Measurements from ENCODE around the gene PCSK1N.

Gene PCSK1N

DNA sequence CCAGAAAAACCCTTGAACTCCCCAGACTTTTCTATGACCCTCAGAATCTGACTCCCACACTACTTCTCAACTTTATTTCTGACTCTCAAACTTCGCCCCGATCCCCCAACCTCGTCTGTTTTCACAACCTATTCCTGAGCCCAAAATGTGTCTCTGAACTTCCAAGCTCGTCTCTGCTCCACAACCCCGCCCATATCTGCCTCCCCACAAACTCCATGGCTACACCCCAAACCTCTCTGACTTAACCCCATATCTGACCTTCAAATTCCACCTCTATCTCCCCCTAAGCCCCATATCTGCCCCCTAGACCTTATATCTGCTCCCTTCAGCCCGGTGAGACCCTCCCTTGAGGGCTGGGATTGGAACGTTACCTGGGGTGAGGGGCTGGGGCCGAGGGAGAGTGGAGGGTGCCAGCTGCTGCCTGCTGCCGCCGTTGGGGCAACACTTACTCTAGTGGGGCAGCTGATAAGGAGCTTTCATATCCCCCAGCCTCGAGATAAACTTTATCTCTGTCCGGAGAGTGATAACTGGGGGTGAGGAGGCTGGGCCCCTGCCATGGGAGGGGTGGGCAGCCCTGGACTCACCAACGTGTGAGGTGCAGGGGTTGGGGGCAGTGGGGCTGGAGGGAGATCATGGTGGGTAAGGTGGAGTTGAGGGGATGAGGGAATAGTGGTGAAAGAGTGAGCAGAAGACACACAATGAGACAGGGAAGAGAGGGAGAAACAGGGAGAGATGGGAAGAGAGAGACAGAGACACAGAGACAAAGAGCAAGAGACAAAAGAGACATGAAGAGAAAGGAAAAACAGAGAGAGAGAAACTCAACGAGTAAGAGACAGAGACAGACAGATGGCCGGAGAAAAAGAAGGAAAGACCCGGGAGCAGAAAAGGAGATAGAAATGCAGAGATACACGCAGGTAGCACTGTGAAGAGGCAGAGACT lies 47.6 kb downstream of the PCSK1N start:
- DNase-seq = no peak

DNA sequence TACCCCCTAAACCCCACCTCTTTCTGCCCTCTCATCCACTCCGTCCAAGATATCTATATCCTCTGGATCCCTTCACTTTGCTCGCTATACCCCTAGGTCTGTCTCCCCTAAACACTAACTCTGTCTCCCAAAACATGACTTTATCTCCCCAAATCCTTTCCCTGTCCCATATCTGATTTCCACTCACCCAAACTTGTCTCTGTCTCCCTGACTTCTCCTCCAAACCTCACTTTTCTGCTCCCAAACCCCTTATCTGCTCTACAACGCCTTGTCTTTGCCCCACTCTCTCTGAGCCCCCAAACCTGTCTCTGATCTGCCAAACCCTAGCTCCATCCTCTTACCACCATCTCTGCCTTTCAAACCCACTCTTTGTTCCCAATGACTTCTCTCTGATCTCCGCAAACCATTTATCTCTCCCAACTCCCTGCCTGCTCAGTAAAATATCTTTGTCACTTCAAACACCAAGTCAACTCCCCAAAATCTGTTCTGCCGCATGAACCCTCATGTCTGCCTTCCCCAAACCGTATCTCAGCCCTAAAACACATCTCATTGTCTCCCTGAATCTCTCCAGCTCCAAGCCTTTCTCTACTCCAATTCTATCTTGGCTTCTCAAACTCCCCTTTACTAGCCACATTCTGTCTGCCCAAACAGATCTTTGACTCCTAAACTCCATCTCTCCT lies 48.4 kb downstream of the PCSK1N start:
- no peak for DNase-seq

DNA sequence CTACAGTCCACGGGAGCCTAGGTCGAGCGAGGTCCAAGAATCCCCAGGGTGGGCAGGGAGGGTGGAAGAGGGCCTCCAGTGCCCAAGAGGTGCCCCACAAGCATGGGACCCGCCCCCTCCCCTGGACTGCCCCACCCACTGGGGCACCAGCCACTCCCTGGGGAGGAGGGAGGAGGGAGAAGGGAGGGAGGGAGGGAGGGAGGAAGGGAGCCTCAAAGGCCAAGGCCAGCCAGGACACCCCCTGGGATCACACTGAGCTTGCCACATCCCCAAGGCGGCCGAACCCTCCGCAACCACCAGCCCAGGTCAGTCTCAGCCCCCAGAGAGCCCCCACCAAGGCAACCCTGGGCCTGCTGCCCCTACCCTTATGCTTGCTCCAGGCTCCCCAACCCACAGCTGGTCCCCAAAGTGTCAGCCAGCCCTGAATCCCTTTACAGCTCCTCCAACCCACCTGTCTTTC lies 49.0 kb downstream of the PCSK1N start, which contains the start of gene GATA1:
TSS of gene GATA1 (plus strand) at position 250 of the 460 bp plus-strand sequence. CDS start 4,520 bp downstream, outside the sequence.
- no peak for DNase-seq

DNA sequence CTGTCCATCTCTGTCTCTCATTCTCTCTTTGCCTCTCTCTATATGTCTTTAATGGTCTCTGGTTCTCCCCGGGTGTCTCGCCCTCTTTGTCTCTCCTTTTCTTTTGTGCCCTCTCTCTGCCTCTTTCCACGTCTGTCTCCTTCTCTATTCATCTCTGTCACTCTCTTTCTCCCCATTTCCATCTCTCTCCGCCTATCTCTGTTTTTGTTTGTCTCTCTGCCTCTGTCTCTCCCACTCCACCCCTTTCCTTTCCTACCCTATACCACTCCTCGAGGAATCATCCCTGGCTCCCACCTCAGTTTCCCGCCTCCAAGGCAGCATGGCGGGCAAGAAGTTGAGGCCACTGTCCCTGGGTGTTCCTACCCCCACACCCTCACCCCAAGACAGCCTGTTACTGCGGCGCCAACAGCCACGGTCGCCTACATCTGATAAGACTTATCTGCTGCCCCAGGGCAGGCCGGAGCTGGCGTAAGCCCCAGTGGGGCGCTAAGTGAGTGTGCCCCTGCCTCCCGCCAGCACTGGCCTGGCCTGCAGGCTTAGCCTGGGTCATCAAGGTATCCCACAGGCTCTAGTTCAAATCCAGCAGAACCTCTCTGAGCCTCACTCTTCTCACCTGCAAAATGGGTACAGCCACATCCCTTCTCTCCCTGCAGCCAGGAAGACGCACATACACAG lies 49.7 kb downstream of the PCSK1N start:
- no peak for DNase-seq

DNA sequence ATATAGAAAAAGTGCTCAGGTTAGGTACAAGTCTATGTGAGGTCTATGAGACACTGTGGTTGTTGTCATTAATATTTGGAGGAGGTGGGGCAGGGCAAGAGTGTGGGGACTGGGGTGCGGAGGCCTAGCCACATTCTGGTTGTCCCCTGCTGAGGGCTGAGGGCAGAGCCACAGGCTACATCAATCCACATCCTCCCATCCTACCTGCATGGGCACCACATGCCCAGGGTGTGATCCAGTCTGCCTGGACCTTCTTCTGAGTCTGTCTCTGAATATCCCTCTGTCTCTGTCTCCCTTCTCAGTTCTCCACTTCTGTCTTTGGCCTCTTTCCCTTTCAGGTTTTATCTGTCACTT lies 50.2 kb downstream of the PCSK1N start:
- no peak for DNase-seq

DNA sequence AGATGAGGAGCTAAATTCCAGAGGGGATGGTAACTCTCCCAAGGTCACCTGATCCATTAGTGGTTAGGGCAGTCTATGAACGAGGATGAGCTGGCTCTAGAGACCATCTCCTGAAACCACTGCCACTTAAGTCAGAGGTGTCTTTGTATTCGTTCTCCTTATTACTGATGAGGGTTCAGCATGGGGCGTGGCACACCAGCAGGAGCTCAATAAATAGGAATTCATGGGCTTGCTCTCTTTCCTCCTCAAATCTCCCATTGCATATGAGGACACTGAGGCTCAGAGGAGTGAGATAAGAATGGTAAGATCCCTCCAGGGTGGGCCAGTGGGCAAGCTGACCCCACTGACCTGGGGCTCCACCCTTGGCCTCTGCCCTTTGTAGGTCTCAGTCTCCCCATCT lies 50.7 kb downstream of the PCSK1N start:
- DNase-seq = no peak

DNA sequence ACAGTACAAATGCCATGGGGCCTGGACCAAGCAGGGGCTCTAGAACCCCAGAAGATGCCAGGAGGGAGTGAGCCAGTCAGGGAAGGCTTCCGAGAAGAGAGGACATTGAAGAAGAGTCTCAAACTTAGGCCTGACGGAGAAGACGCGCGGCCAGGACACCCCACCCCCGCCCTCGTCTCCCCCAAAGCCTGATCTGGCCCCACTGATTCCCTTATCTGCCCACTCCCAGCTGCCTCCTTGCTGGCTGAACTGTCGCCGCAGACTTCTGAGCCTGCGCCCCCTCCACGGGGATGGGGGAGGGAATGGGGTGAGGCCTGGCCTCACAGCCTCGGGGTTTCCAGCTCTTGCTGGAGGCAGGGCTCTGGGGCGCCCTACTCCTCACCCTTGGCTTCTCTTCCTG lies 52.6 kb downstream of the PCSK1N start:
- no peak for DNase-seq

DNA sequence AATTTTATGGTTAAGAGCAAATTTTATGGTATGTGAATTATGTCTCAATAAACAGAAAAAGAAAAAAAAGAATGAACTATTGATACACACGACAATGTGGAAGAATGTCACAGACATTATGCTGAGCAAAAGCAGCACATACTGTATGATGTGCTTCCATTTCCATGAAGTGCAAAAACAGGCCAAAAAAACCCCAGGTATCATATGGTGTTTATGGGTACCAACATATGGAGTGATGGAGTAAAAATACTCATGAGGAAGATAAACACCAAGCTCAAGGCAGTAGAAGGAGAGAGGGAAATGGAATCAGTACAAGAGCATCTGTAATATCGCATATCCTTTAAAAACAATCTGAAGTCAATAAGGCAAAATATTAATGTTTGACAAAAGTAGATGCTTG lies 53.2 kb downstream of the PCSK1N start:
- no peak for DNase-seq

DNA sequence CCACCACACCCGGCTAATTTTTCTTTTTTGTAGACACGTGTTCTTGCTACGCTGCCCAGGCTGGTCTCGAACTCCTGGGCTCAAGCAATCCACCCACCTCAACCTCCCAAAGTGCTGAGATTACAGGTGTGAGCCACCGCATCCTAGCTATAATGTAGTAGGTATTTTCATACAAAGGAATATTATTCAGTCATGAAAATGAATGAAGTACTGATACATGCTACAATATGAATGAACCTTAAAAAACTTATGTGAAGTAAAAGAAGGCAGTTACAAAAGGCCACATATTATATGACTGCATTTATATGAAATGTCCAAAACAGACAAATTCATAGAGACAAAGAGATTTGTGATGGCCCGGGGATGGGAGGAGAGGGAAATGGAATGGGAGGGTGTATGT lies 53.7 kb downstream of the PCSK1N start:
- no peak for DNase-seq
